Stimulated activated CD4-positive, alpha-beta T cell treated with anti-CD3 and anti-CD28 coated beads, Interleukin-15, amount 100 ng/mL, for 48 hours (primary cell): ENCODE data around the gene CLDN34.

Source experiments
- DNase-seq, 2 donors: peaks; one replicate each; pipeline ENCODE4 v3.0.0-alpha.2; 2020; ENCODE audit warnings: low read depth in 2 of 2

Gene CLDN34

GRCh38 chrX:10015723-10016518 lies 48.8 kb downstream of the CLDN34 start:
- no peak for DNase-seq

GRCh38 chrX:10016519-10017132 lies 49.5 kb downstream of the CLDN34 start:
- no peak for DNase-seq

GRCh38 chrX:10017872-10018271 lies 50.7 kb downstream of the CLDN34 start:
- DNase-seq = no peak
